Stimulated activated CD8-positive, alpha-beta memory T cell treated with anti-CD3 and anti-CD28 coated beads, Interleukin-15, amount 100 ng/mL, for 48 hours (primary cell): ENCODE measurements around the gene IPPK.

Experiments used
- DNase-seq, 2 donors: peaks; one replicate each; pipeline ENCODE4 v3.0.0-alpha.2; 2020; ENCODE audit warnings: low read depth in 2 of 2

IPPK gene

DNA sequence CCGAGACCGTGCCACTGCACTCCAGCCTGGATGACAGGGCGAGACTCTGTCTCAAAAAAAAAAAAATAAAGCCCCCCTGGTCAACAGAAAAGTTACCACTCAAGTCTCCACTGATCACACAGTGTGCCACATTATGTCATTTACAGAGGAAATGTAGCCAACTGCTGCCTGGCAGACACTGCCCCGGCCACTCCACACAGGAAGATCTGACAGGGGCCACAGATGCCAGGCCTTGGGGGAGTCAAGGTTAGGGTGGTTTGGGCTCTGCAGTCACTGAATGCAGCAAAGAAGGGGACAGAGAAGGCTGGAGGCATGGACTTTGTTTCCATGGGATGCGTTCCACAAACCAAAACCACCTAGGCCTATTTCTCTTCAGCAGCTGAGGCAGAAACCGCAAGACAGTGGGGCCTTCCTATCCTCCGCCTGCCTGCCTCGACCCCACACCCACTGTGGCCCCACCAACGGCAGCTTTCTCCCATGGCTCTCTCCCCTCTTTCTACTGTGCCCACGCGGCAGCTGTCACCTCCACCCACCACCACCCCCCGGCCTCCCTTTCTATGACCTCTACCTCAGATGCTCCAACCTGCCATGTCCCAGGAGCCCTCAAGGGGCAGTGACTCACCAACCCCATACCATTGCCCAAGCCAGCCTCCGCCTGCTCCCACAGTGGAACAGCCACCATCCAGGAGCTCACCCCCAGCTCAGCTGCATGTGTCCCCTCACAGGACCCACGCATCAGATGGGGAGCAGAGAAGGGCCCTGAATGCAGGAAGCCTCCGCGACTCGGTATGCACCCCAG lies 12.4 kb downstream of the IPPK start:
- no peak for DNase-seq

DNA sequence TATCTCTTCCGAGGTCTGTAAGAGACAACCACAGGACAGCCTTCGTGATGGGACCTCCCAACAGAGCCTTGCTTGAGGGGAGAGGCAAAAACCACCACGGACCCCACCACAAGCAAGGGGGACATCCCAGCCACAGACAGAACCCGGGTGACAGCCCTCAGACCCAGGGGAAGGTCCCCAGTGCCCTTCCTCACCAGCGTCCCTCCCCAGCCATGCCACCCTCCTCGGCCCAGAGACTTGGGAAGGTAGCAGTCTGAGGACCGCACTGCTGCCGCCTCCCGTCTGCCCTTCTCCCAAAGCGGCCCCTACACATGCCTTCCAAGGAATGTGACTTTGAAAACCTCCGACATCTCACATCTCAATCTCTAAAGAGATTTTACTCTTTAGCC lies 13.4 kb downstream of the IPPK start:
- DNase-seq, result no peak

DNA sequence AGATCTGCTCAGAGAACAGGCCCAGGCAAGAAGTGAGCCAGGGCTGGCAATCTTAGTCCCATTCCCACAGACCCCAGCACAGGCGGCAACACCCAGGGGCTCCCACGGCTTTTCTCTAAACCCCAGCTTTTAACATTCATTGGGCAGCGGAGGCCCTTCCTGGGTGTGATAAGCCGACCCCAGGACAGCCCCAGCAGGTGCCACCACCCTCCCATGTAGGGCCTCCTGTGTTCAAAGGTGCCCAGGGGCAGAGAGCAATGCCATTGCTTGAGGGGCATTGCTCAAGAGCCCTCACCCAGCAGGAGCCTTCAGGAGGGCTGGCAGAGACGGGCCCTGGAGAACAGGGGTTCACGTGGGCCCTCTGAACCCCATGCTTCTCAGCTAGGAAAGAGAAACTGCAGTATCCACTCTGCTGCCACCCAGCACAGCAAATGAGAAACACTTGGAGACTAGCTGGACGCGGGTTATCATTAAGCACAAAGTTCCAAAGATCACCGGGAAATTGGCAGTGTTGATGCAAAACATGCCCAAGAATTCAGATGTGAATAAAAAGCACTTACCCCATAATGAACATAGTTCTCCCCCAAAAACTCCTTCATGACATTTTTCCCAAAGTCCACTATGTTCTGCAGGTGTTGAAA lies 13.9 kb downstream of the IPPK start:
- DNase-seq, result no peak

DNA sequence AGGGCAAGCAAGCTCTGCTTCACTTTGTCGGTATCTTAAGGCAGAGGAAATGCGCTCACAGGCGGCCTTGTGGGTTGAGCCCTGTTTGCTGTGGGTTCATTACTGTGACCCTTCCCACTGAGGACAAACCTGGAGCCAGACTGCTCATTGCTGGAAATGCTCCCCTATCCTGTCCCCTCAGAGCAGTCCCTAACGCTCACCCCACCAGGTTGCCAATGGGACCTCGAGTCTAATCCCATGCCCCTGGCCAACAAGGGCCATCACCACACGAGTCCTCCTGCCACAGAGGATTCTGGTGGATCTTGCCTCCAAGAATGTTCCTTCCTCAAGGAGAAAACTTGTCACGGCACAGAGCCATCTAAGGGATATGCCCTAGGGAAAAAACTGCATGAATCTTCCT lies 14.6 kb downstream of the IPPK start:
- no peak for DNase-seq

DNA sequence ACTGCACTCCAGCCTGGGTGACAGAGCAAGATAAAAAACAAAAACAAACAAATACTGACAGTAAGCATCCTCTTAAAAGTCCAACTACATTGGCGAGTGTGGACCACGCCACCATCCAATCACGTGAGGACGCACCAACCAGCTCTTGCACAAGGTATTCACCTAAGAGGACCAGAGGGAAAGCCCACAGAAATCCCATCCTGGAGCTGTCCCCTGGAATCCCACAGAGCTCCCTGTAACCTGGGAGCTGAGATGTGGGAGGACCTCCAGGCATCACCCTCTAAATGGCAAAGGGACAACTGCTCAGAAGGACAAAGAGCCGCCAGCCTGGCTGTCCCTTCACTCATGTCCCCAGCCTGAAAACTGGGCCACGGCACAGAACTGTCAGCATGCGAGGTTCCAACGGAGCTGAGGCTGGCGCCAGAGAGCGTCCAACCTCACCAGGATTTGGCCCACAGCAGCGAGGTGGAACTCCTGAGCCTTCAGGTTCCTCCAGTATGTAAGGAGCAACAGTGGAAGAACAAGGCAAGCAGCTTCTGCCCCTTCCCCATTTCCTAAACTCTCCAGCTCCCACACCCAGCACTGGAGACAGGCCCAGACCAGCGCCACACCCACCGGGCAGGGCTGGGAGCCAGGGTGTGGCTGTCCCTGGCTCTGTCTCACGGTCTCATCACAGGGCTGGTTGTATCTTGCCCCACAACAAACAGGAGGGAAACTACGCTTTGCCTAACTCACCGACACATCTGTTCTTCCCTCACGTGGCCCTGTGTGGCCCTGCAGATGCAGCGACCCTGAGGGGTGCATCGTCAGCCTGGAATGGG lies 15.2 kb downstream of the IPPK start:
- DNase-seq, result no peak

DNA sequence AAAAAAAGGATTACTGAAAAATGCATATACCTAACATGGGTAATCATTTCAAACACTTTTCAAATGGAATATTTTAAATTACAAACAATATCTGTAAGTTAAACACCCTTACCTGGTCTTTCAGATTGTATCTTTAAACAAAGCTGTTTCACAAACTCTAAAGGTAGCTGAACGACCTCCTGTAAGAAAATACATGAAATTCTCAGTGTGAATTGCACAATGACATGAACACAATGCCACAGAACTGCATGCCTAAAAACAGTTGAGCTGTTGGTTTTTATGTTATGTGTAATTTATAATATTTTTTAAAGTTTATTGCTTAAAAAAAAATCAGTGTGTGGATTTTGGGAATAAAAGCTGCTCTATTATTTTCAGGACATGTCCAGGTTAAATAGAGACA lies 17.5 kb downstream of the IPPK start:
- no peak for DNase-seq

DNA sequence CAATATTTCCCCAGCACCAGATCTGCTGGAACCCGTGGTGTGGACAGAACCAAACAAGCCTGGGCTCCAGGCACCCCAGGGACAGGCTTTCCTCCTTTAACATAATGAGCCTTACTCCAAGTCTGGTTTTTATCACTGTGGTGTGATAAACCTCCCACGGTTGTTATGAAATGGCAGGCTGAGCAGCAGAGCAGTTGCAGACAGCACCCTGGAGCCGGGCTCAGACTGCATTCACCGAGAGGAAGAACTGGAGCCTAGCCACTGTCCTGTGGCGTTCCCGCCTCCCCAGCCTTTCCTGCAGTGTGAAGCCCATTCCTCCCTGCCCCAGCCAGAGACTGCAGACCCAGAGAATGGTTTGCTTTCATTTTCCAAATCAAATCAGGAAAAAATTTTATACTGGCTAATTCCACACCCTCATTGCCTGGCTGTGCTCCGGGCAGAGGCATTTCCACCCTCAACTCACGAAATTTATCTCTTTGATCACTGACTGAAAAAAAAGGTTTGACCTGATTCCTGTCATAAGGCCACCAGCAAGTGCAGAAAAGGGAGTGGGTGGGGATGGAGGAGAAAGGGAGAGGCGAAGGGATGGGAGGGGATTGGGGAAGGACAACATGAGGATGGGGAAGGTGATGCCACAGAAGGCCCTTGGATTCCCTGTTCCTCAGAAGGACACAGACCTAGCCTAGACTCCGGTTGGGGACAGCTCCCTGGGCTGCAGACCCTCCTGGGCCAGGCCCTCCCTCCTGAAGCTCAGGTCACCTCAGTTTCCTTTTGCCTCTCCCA lies 18.9 kb downstream of the IPPK start:
- DNase-seq, result no peak

DNA sequence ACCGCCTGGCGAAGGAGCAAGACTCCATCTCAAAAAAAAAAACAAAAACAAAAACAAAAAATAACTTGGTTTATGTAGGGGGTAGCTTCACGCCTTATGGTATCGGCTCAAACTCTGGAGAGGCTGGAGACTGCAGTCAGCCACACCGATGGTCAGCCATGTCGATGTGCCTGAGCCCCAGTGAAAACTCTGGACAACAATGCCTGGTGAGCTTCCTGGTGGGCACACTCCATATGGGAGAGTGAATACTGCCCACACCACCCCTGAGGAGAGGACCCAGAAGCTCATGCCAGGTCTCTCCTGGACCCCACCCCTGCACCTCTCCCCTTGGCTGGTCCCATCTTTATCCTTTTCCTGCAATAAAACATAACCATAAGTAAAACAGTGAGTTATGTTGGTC lies 19.6 kb downstream of the IPPK start:
- no peak for DNase-seq

DNA sequence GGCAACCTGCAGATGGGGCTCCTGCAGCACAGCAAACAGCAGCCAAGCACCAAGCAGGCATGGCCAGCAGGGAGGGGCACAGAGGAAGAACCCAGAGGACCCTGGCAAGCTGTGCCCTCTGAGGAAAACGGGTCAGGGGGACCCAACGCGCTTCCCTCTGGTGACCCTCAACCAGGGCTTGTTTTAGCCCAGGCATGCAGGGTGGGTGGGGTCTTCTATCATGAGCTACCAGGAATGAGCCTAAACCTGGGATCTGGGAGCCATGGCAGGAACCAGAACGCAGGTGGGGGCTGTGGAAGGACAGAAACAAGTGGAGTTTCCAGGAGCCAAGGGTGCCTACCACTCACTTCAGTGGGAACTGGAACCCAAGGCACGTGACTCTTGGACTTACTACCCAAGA lies 20.9 kb downstream of the IPPK start:
- no peak for DNase-seq

DNA sequence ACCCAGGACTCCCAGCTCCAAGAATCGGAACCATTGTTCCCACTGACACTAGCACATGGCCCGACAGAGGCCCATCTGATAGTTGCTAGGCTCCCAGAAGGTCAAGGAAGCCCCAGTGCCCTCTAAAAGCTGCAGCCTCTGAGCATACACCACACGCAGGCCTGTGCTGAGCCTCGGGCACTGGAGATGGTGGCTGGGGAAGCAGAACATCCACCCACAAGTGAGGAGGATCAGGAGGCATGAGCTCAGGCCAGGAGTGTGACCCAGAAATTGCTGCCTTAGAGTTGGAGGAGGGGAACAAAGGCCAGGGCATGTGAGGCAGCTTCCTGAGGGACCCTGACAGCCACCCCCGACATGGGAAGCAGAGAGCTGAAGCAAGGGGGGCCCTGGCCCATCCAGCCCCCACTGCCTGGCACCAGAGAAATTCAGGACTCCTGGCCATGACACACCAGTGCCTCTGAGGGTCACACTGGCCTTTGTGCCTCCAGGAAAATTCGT lies 21.4 kb downstream of the IPPK start:
- DNase-seq, result no peak

DNA sequence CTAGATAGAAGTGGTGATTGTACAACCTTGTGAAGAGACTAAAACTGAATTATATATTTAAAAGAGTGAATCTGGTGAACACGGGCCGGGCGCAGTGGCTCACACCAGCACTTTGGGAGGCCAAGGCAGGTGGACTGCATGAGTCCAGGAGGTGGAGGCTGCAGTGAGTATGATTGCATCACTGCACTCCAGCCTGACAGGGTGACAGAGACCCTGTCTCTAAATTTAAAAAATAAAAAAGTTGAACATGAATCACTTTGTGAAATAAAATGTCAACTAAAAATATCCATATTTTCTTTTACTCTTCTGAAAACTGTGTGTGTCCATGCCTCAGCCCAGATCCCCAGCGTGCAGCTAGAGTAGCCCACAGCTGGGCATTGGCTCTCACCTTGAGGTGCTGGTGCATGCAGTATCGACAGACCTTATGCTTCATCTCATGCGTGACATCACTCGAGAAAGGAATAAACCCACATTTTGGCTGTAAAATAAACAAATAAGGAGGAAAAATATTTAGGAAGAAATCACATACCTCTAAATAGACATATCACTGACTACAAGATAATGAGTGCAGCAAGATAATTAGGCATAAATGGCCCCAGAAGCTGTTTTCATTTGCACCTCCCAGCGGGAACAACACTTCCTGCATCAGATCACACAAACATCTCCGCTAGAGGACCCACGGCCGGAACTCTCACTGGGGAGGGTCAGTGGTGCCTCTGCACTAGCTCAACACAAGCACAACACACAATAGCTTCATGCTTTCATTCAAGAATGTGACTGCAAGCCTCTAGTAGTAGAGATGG lies 22.1 kb downstream of the IPPK start:
- no peak for DNase-seq

DNA sequence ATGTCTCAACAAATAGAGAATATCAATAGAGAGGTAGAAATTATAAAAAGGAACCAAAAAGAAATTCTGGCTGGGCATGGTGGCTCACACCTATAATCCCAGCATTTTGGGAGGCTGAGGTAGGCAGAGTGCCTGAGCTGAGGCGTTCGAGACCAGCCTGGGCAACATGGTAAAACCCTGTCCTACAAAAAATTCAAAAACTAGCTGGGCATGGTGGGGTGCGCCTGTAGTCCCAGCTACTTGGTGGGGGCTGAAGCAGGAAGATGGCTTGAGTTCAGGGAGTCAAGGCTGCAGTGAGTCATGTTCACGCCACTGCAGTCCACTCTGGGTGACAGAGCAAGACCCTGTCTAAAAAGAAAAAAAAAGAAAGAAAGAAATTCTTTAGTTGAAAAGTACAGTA lies 24.9 kb downstream of the IPPK start:
- no peak for DNase-seq

DNA sequence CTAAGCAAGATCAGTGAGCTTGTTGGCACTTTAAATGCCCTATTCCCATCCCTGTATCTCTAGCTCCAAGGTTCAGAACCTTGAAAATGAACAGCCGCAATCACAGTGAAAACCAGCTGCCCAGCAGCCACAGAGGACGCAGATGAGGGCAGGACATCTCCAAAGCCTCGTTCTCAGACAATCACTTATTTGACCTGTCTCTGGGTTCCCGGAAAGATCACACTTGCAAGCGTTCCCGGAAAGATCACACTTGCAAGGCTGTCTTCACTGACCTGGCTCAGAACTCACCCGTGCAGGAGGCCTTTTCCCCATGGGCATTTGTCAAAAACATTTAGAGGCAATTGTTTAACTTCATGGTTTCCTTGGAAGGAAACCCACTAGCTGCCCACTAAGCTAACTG lies 25.7 kb downstream of the IPPK start:
- no peak for DNase-seq

DNA sequence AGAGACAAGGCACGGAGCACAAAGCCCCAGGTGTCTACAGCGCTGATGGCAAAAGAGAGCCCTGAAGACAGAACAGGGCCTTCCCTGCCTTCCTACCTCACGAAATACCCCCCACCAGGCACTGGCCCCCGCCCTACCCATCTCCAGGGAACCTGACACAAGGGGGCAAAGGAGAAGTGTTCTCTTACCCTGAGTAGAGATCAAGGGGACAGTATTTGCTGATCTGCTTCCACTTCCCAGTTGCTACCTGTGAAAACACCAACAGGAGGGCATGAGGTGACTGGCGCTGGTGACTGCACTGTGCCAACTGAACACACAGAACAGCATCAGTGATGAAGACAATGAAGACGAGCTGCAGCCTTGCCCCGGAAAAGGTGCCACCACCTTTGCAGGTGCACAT lies 27.4 kb downstream of the IPPK start:
- DNase-seq, result no peak

DNA sequence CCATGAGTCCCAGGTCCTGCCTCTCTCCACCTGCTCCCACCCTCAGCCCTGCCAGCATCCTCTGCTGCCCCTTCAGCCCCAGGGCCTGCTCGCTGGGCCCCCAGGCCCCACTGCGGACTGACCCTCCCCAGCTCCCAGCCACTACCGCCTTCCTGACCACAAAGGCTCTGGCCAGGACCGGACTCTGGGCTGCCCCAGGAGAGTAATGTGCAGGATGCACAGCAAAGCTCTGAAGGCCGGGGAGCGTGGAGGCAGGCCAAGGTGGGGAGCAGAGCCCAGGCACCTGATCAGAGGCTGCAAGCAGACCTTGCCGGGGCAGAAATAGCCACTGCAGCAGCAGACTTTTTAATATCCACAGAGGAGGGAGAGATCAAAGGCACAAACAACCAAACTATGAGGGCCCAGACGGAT lies 27.9 kb downstream of the IPPK start:
- DNase-seq, result no peak

DNA sequence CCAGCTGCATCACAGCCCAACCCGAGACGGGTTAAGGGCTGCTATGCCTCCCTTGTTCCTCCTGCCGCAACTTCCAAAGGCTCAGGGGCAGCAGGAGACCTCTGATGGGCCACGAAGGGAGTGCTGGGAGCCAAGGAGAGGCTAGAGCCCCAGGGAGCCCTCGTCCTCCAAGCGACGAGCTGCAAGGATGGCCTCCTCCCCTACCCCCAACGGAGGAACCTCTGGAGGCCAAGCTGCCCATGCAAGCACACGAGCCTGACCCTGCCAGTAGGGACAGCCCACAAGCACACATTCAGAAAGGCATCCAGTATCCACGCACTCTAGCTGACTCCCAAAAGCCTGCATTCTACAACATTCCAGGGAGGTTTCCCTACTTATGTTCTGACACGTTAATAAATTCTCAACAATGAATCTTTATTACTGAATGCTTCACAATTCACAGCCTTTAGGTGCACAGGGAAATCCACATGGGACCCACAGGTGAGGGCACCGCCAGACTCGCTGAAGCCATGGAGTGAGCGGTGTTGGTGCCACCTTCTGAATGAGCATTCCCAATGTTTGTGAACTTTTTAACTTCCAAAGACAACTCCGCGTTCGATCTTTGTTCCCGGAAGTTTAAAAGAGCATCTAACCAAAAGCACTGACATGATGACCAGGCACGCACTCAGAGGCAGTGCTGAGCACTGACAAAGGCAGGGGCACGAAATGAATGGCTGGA lies 28.7 kb downstream of the IPPK start:
- DNase-seq, result no peak

DNA sequence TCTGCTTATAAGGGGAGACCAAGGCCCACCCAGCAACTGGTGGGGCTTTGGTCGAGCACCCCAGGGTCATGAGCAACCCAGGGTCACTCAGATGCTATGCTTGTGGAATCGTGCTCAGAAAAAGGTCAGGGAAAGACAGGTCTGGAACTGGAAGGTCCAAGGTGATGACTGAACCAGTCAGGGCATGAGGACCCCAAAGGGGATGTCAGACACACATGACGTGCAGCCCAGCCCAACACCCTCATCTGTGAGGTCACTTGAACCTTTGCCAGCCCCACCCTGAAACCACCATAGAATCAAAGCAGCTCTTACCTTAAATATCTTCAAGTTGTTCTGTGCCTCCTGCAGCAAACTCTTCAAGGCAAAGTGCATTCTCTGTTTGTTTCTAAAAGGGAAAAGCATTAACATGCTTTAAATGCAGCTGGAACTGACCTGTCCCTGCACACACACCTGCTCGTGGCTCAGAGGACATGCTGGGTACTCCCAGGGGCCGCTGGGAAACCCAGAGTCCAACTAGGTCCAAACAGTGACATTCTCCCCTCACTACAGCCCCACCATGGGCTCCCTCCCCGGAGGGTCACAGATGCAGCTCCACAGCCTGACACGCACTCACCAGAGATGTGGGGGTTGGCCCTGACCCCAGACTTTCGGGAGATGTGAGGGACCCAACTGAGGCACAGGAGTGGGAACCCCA lies 29.4 kb downstream of the IPPK start:
- no peak for DNase-seq

DNA sequence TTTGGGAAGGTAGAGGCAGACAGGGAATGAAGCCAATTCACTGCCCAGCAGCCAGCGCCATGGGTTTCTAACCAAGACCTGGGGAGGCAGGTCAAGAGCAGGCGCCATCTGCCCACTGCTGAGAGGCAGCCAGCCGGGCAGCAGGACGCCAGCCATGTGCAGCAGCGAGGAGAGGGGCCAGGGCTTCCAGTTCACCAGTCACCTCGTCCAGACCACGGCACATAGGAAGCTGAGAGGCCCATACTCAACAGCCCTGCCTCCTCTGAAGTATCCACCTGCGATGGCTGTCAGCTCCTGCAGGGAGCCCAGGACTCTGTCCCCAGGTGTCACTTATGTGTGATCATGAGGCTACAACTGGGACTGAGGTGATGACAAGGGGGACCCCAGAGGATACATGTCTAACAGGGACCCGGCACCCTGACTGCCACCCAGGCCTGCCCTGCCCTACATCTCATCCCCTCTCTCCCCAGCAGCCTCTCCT lies 30.1 kb downstream of the IPPK start:
- no peak for DNase-seq

DNA sequence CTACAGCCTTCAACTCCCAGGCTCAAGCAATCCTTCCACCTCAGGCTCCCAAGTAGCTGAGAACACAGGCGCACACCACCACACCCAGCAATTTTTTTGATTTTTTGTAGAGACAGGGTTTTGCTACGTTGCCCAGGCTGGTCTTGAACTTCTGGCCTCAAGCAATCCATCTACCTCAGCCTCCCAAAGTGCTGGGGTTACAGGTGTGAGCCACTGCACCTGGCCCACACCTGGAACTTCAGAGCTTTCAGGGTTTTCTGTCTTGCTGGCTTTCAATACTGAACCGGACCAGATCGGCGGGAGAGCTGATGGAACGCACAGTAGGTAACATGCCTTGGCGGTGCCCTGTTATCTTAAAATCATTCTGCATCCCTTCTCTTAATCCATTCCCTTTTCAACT lies 30.8 kb downstream of the IPPK start:
- no peak for DNase-seq
